K562 (cell line): Measurements from ENCODE around the gene PCDHA7.

ENCODE experiments used
- ATF3 ChIP-seq, 2 experiments: fragments of 450-650 bp in 1 of 2; sonication (generic) in 1 of 2; formaldehyde crosslinking in 1 of 2; IDR thresholded peaks in 1 of 2; conservative IDR thresholded peaks in 1 of 2; 2 replicates each; pipeline versions ENCODE4 v1.6.1 to v1.8.1; 2016 to 2023; ENCODE audit warnings: mild to moderate bottlenecking in 2 of 2, moderate library complexity in 2 of 2, inconsistent platforms in 1 of 2, missing genetic modification reagents in 1 of 2
- CBFB ChIP-seq: sonication (generic); formaldehyde crosslinking; IDR thresholded peaks from 2 replicates; pipeline ENCODE4 v1.4.0; 2020; ENCODE audit warnings: mild to moderate bottlenecking, missing genetic modification reagents
- CTCF ChIP-seq, 3 experiments: IDR thresholded peaks in 2 of 3; conservative IDR thresholded peaks in 1 of 3; 2 replicates each; pipeline ENCODE4 v1.5.1; 2011 to 2012; ENCODE audit warnings: low read length in 3 of 3, mild to moderate bottlenecking in 3 of 3, control low read depth in 2 of 3, improper control_type of control experiment in 1 of 3, inconsistent platforms in 1 of 3, low read depth in 1 of 3, mixed read lengths in 1 of 3, moderate library complexity in 1 of 3; ENCODE audit not compliant: insufficient read depth in 2 of 3
- DLX4 ChIP-seq: fragments of 250-450 bp; sonication (Bioruptor Pico); IDR thresholded peaks from 2 replicates; pipeline ENCODE4 v1.6.1; 2021; ENCODE audit warnings: mild to moderate bottlenecking
- DMBX1 ChIP-seq: fragments of 250-450 bp; sonication (Bioruptor Pico); IDR thresholded peaks from 2 replicates; pipeline ENCODE4 v1.8.0; 2022; ENCODE audit warnings: inconsistent platforms, mild to moderate bottlenecking, moderate library complexity, borderline replicate concordance
- EP300 ChIP-seq: IDR thresholded peaks from 2 replicates; pipeline ENCODE4 v1.6.1; 2012; ENCODE audit warnings: low read length, improper control_type of control experiment
- ETS1 ChIP-seq: conservative IDR thresholded peaks from 2 replicates; pipeline ENCODE4 v1.6.1; 2011; ENCODE audit warnings: low read depth, mild to moderate bottlenecking, low read length; ENCODE audit not compliant: control insufficient read depth
- HDAC8 ChIP-seq: fragments of 450-650 bp; IDR thresholded peaks from 2 replicates; pipeline ENCODE4 v1.6.1; 2016; ENCODE audit warnings: mild to moderate bottlenecking, missing genetic modification characterization, moderate library complexity, missing compliant biosample characterization
- HDGF ChIP-seq: fragments of 450-650 bp; IDR thresholded peaks from 2 replicates; pipeline ENCODE4 v1.6.1; 2016
- NR1H2 ChIP-seq: sonication (generic); formaldehyde crosslinking; IDR thresholded peaks from 2 replicates; pipeline ENCODE4 v1.4.0; 2020; ENCODE audit warnings: mild to moderate bottlenecking, missing genetic modification reagents
- RNF2 ChIP-seq: sonication (generic); IDR thresholded peaks from 2 replicates; pipeline ENCODE4 v1.6.1; 2016
- SMAD3 ChIP-seq: fragments of 450-650 bp; formaldehyde crosslinking; conservative IDR thresholded peaks from 2 replicates; pipeline ENCODE4 v1.4.0; 2020; ENCODE audit warnings: mild to moderate bottlenecking
- ZNF512 ChIP-seq: IDR thresholded peaks from 2 replicates; pipeline ENCODE4 v1.6.1; 2016; ENCODE audit warnings: missing genetic modification characterization, missing compliant biosample characterization

- TF ChIP-seq ETS1 (no peak), ZNF512 (tag) (no peak), RNF2 (no peak), EP300 (no peak), CTCF (IDR thresholded peaks at IDR 0.05 in 2 of 3, conservative IDR thresholded peaks at IDR 0.05 in 1 of 3; ENCODE audit: insufficient read depth in 2 of 3, low read depth in 1 of 3, low read length in 3 of 3) (peak in 2 of 3 experiments; percentile 20 to 39; a peak in 3 of 6 replicates), DLX4 (CRISPR knock-in tag) (no peak), HDGF (no peak), SMAD3 (no peak), NR1H2 (no peak), DMBX1 (CRISPR knock-in tag) (no peak), ATF3 (IDR thresholded peaks at IDR 0.05) (no peak), ATF3 (CRISPR knock-in tag; conservative IDR thresholded peaks at IDR 0.05) (no peak), CBFB (no peak), HDAC8 (tag) (no peak)
Observed at GRCh38 chr5:140794595-140795258, 39.3 kb upstream of the PCDHA7 start, which contains the start of gene PCDHA2.
